Panc1 (cell line): ENCODE results near the gene HFE. TPM values are rescaled to one million over a fixed set of nuclear protein-coding genes. Genes with fewer than 3 reads are reported as not detected.

Experiments used
- ATAC-seq: fragments of 200-7000 bp; cut with Tn5 transposase; 2 replicates; pipeline ENCODE4 v1.9.1; 2020; ENCODE audit warnings: mild to moderate bottlenecking, moderate library complexity
- BruUV-seq: library from RNA; stranded (reverse); fragments of 400-500 nt; replicated peaks from 2 replicates; lab custom pipeline; 2021; lab: Mats Ljungman, UMichigan
- CTCF ChIA-PET: fragments of 300-600 bp; sonication (Branson Sonifier 250); formaldehyde crosslinking; loops from one replicate; lab custom pipeline; 2022; ENCODE audit warnings: antibody characterized with exemption; lab: Charles Lee
- POLR2A ChIA-PET: fragments of 300-600 bp; sonication (Branson Sonifier 250); formaldehyde crosslinking; loops from one replicate; lab custom pipeline; 2022; ENCODE audit warnings: antibody characterized with exemption; lab: Charles Lee
- DNase-seq: peaks from one replicate; pipeline ENCODE4 v3.0.0-alpha.2; 2010; ENCODE audit warnings: low read depth, low spot score
- H3K27ac ChIP-seq: 2 replicates; pipeline ENCODE4 v1.5.1; 2011; ENCODE audit warnings: mild to moderate bottlenecking, low read length, inconsistent platforms
- H3K27me3 ChIP-seq: fragments of 200-500 bp; sonication (Bioruptor generic); 2 replicates; pipeline ENCODE4 v1.6.0; 2014; ENCODE audit warnings: low read length, inconsistent platforms; ENCODE audit not compliant: control insufficient read depth, insufficient read depth
- H3K36me3 ChIP-seq: fragments of 200-500 bp; sonication (Bioruptor generic); 2 replicates; pipeline ENCODE4 v1.5.1; 2014; ENCODE audit warnings: inconsistent platforms, mild to moderate bottlenecking, low read length, moderate library complexity; ENCODE audit not compliant: control insufficient read depth, insufficient read depth
- H3K4me1 ChIP-seq: 2 replicates; pipeline ENCODE4 v1.5.1; 2011; ENCODE audit warnings: inconsistent platforms, mild to moderate bottlenecking, low read length, moderate library complexity; ENCODE audit not compliant: control insufficient read depth, insufficient read depth
- H3K4me3 ChIP-seq, 2 experiments: 2 replicates each; pipeline ENCODE4 v1.5.1; 2011 to 2012; ENCODE audit warnings: low read depth in 2 of 2, low read length in 2 of 2, mild to moderate bottlenecking in 2 of 2, inconsistent platforms in 1 of 2, moderate library complexity in 1 of 2
- H3K9me3 ChIP-seq: fragments of 200-500 bp; sonication (Bioruptor generic); 2 replicates; pipeline ENCODE4 v1.5.1; 2014; ENCODE audit warnings: low read depth, mild to moderate bottlenecking, inconsistent platforms, low read length, moderate library complexity; ENCODE audit not compliant: control insufficient read depth, insufficient read depth
- POLR2AphosphoS5 ChIP-seq: IDR thresholded peaks from 2 replicates; pipeline ENCODE4 v1.6.1; 2012; ENCODE audit warnings: mild to moderate bottlenecking, low read depth, low read length, moderate library complexity
- SIN3A ChIP-seq: IDR thresholded peaks from 2 replicates; pipeline ENCODE4 v1.6.1; 2012; ENCODE audit warnings: low read depth, mild to moderate bottlenecking, low read length, moderate library complexity, borderline replicate concordance; ENCODE audit not compliant: insufficient read depth
- TCF7L2 ChIP-seq: IDR thresholded peaks from 2 replicates; pipeline ENCODE4 v1.6.1; 2011; ENCODE audit warnings: mild to moderate bottlenecking, low read depth, low read length, inconsistent platforms
- in situ Hi-C: cut with HindIII; loops from 2 replicates; pipeline ENCODE4 v1.10.0; 2016; ENCODE audit warnings: low sequenced_read_pairs, low pct_unique_long_range_greater_than_20kb
- intact Hi-C: fragments of 100-400 bp; cut with micrococcal nuclease; formaldehyde crosslinking; loops from one replicate; pipeline ENCODE4 v1.10.0; 2022; ENCODE audit not compliant: unreplicated experiment
- total RNA-seq: library from RNA; stranded (reverse); gene quantifications from one replicate; pipeline ENCODE4 v1.2.1, GENCODE V29; 2021; ENCODE audit not compliant: unreplicated experiment
- TF ChIP-seq, protein P1 (sequence below), 2 experiments: IDR thresholded peaks; 2 replicates each; pipeline ENCODE4 v1.6.1; 2011 to 2012; ENCODE audit warnings: low read depth in 2 of 2, control low read depth in 1 of 2, low read length in 1 of 2, mild to moderate bottlenecking in 1 of 2, moderate library complexity in 1 of 2; ENCODE audit not compliant: insufficient read depth in 1 of 2
- TF ChIP-seq, protein P2 (sequence below): fragments of 450-650 bp; IDR thresholded peaks from 2 replicates; pipeline ENCODE4 v1.5.1; 2017; ENCODE audit warnings: mild to moderate bottlenecking

HFE gene
- total RNA-seq, 1 experiment from 2014 or later = 12.1 TPM

DNA sequence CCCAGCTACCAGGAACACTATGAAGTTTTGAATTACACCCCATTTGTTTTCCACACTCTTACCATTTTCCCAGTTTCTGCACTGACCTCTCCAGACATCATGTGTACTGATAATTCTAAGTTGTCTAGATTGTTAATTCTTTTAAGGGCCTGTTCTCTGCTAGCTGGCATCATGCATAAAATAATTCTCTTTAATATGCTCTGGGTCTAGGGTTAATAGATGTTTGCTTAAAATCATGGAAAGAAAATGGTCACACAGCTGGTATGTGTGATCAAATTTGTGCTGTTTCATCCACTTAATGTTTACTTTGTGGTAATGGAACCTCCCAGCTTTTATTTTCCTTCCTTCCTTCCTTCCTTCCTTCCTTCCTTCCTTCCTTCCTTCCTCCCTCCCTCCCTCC lies 49.1 kb downstream of the HFE start:
- Histone ChIP-seq H3K27me3 (no peaks in the 10 kb centered on the region), H3K4me3 (no peak overlapping the region), H3K9me3 (no peaks in the 10 kb centered on the region), H3K27ac (no peak overlapping the region), H3K36me3 (peaks cover 14% of the 10 kb centered on the region), H3K4me1 (peaks cover 9% of the 10 kb centered on the region; the same call in 1 of the 2 replicates)
- TF ChIP-seq, protein P1, sequence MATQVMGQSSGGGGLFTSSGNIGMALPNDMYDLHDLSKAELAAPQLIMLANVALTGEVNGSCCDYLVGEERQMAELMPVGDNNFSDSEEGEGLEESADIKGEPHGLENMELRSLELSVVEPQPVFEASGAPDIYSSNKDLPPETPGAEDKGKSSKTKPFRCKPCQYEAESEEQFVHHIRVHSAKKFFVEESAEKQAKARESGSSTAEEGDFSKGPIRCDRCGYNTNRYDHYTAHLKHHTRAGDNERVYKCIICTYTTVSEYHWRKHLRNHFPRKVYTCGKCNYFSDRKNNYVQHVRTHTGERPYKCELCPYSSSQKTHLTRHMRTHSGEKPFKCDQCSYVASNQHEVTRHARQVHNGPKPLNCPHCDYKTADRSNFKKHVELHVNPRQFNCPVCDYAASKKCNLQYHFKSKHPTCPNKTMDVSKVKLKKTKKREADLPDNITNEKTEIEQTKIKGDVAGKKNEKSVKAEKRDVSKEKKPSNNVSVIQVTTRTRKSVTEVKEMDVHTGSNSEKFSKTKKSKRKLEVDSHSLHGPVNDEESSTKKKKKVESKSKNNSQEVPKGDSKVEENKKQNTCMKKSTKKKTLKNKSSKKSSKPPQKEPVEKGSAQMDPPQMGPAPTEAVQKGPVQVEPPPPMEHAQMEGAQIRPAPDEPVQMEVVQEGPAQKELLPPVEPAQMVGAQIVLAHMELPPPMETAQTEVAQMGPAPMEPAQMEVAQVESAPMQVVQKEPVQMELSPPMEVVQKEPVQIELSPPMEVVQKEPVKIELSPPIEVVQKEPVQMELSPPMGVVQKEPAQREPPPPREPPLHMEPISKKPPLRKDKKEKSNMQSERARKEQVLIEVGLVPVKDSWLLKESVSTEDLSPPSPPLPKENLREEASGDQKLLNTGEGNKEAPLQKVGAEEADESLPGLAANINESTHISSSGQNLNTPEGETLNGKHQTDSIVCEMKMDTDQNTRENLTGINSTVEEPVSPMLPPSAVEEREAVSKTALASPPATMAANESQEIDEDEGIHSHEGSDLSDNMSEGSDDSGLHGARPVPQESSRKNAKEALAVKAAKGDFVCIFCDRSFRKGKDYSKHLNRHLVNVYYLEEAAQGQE (IDR thresholded peaks at IDR 0.05; ENCODE audit: insufficient read depth in 1 of 2, low read depth in 2 of 2, low read length in 1 of 2) = no peak
- TF ChIP-seq, protein P2, sequence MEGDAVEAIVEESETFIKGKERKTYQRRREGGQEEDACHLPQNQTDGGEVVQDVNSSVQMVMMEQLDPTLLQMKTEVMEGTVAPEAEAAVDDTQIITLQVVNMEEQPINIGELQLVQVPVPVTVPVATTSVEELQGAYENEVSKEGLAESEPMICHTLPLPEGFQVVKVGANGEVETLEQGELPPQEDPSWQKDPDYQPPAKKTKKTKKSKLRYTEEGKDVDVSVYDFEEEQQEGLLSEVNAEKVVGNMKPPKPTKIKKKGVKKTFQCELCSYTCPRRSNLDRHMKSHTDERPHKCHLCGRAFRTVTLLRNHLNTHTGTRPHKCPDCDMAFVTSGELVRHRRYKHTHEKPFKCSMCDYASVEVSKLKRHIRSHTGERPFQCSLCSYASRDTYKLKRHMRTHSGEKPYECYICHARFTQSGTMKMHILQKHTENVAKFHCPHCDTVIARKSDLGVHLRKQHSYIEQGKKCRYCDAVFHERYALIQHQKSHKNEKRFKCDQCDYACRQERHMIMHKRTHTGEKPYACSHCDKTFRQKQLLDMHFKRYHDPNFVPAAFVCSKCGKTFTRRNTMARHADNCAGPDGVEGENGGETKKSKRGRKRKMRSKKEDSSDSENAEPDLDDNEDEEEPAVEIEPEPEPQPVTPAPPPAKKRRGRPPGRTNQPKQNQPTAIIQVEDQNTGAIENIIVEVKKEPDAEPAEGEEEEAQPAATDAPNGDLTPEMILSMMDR = no peak
- TF ChIP-seq SIN3A (no peak), TCF7L2 (no peak), POLR2AphosphoS5 (no peak)
- POLR2A ChIA-PET = no interaction called here
- CTCF ChIA-PET = interaction anchor here (0.6 kb wide), 1 partner anchor 72 kb away, joined by 5 read pairs; no protein-coding TSS in a partner anchor
- DNase-seq (no peak), ATAC-seq (no peak)
- intact Hi-C loops (no loop called here), in situ Hi-C loops (no loop called here)
- BruUV-seq = no TSS peak

DNA sequence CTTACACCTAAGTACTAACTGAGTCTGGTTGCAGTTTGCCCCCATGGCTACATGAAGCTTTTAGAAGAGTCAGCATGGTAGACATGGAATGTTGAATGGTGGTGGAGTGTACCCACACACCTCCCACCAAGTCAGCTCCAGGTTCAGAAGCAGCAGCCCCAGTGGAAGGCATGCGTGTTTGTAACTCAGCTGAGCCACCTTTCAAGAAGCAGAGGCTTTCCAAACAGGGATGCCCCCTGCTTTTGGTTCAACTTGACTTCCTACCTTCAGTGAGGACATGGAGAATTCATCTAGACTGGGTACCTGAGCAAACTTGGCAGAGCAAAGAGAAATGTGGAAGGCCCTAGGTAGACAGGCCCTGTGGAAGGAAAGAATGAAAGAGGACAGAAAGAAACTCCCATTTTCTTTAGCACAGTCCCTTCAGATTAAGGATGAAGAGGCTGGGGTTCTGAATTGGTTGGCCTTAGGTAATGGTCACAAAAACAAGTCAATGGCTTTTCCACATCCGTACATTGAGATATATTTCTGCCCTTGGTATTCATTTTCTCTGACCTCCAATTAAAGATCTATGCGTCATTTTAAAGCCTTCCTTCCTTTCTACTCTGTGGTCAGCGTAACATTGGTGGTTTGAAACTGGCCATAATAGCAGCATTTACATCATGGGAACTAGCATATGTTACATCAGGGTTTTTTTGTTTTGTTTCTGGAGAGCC lies 53.2 kb downstream of the HFE start:
- H3K4me1 ChIP-seq = peaks cover 10% of the 10 kb centered on the region; the same call in 1 of the 2 replicates
- POLR2A ChIA-PET = no interaction called here

More for the DNA sequence above, 53.2 kb downstream of the HFE start:
- intact Hi-C loops (no loop called here), in situ Hi-C loops (no loop called here)
- Histone ChIP-seq H3K27me3 (no peaks in the 10 kb centered on the region), H3K36me3 (peaks cover 8% of the 10 kb centered on the region), H3K4me3 (no peak overlapping the region), H3K27ac (no peak overlapping the region), H3K9me3 (no peaks in the 10 kb centered on the region)
- no peak for TF ChIP-seq POLR2AphosphoS5
- TF ChIP-seq TCF7L2 = no peak
- TF ChIP-seq, protein P2 = no peak
- TF ChIP-seq SIN3A = no peak
- TF ChIP-seq, protein P1 (IDR thresholded peaks at IDR 0.05; ENCODE audit: insufficient read depth in 1 of 2, low read depth in 2 of 2, low read length in 1 of 2) = no peak
- BruUV-seq = no TSS peak
- CTCF ChIA-PET = no interaction called here
- ATAC-seq (no peak), DNase-seq (no peak)
